B cell (primary cell): ENCODE data around the gene RPL37. TPM values are rescaled to one million over a fixed set of nuclear protein-coding genes. Genes with fewer than 3 reads are reported as not detected.
"Not testable (repeated sequence)": the region's sequence is repeated elsewhere in the genome, so short reads cannot be mapped to it uniquely, and the experiment has no call there.

Experiments
- ATAC-seq: fragments of 200-7000 bp; cut with Tn5 transposase; one replicate; pipeline ENCODE4 v1.10.0; 2021; ENCODE audit warnings: low read depth, mild to moderate bottlenecking, moderate number of reproducible peaks, moderate library complexity
- CTCF ChIA-PET: fragments of 350-600 bp; sonication (Branson Sonifier 250); formaldehyde crosslinking; loops from one replicate; lab custom pipeline; 2021; ENCODE audit warnings: antibody characterized with exemption, inconsistent platforms; lab: Charles Lee
- POLR2A ChIA-PET: fragments of 350-600 bp; sonication (Branson Sonifier 250); formaldehyde crosslinking; loops from one replicate; lab custom pipeline; 2021; ENCODE audit warnings: antibody characterized with exemption; lab: Charles Lee
- DNase-seq: peaks from one replicate; pipeline ENCODE4 v3.0.0; 2013
- H2AFZ ChIP-seq: 2 replicates; pipeline ENCODE4 v1.6.1; 2012; ENCODE audit warnings: mild to moderate bottlenecking, low read depth, low read length; ENCODE audit not compliant: insufficient read depth, poor library complexity, severe bottlenecking
- H3K27ac ChIP-seq, 2 donors: 1 replicate in 1 of 2; 2 replicates in 1 of 2; pipeline ENCODE4 v1.5.1; 2012 to 2013; ENCODE audit warnings: low read length in 2 of 2, mild to moderate bottlenecking in 2 of 2, moderate library complexity in 1 of 2
- H3K27me3 ChIP-seq, 4 experiments: fragments of 200-600 bp in 1 of 4; sonication (generic) in 1 of 4; replicated peaks in 1 of 4; 1 replicate in 2 of 4; 2 replicates in 2 of 4; pipeline versions ENCODE4 v1.6.1 to v1.7.0; 2013 to 2016; ENCODE audit warnings: low read length in 3 of 4, mild to moderate bottlenecking in 2 of 4, mixed read lengths in 1 of 4, moderate library complexity in 1 of 4; ENCODE audit not compliant: insufficient read depth in 4 of 4, control insufficient read depth in 3 of 4; ENCODE audit errors: control extremely low read depth in 1 of 4
- H3K36me3 ChIP-seq, 2 experiments: replicated peaks in 1 of 2; 1 replicate in 1 of 2; 2 replicates in 1 of 2; pipeline versions ENCODE4 v1.6.1 to v1.7.1; 2013; ENCODE audit warnings: low read length in 1 of 2; ENCODE audit not compliant: insufficient read depth in 2 of 2, control insufficient read depth in 1 of 2; ENCODE audit errors: control extremely low read depth in 1 of 2, extremely low read depth in 1 of 2
- H3K4me1 ChIP-seq, 2 donors: fragments of 200-600 bp in 1 of 2; sonication (generic) in 1 of 2; 1 replicate in 1 of 2; 2 replicates in 1 of 2; pipeline versions ENCODE4 v1.5.1 to v1.6.1; 2013 to 2017; ENCODE audit warnings: low read length in 2 of 2; ENCODE audit not compliant: control insufficient read depth in 2 of 2, insufficient read depth in 2 of 2
- H3K4me2 ChIP-seq: replicated peaks from 2 replicates; pipeline ENCODE3; 2012; ENCODE audit warnings: mild to moderate bottlenecking, low read depth, low read length; ENCODE audit not compliant: poor library complexity, severe bottlenecking
- H3K4me3 ChIP-seq, 5 experiments: fragments of 200-600 bp in 1 of 5; sonication (generic) in 1 of 5; 1 replicate in 3 of 5; 2 replicates in 2 of 5; pipeline versions ENCODE4 v1.5.1 to v1.7.0; 2011 to 2016; ENCODE audit warnings: low read length in 4 of 5, mild to moderate bottlenecking in 4 of 5, low read depth in 2 of 5, control low read depth in 1 of 5, moderate library complexity in 1 of 5; ENCODE audit not compliant: insufficient read depth in 1 of 5; ENCODE audit errors: control extremely low read depth in 1 of 5, extremely low read depth in 1 of 5
- H3K79me2 ChIP-seq: fragments of 200-600 bp; sonication (generic); one replicate; pipeline ENCODE4 v1.6.0; 2016; ENCODE audit warnings: low read length; ENCODE audit not compliant: control insufficient read depth, insufficient read depth
- H3K9ac ChIP-seq: fragments of 200-600 bp; sonication (generic); 2 replicates; pipeline ENCODE4 v1.6.1; 2017; ENCODE audit warnings: mild to moderate bottlenecking, low read length, moderate library complexity
- H3K9me3 ChIP-seq, 3 donors: one replicate each; pipeline versions ENCODE4 v1.6.1 to v1.7.1; 2013; ENCODE audit warnings: low read length in 2 of 3; ENCODE audit not compliant: control insufficient read depth in 2 of 3, insufficient read depth in 1 of 3; ENCODE audit errors: control extremely low read depth in 1 of 3
- H4K20me1 ChIP-seq: 2 replicates; pipeline ENCODE4 v1.6.0; 2012; ENCODE audit warnings: mild to moderate bottlenecking, low read length; ENCODE audit not compliant: insufficient read depth, control insufficient read depth, poor library complexity, severe bottlenecking
- H3K27ac Mint-ChIP-seq: one replicate; pipeline ENCODE4 v1.8.0; 2021; ENCODE audit warnings: mixed read lengths
- H3K27me3 Mint-ChIP-seq: one replicate; pipeline ENCODE4 v1.8.0; 2021; ENCODE audit warnings: mixed read lengths
- H3K4me1 Mint-ChIP-seq: one replicate; pipeline ENCODE4 v1.8.0; 2021; ENCODE audit warnings: mixed read lengths
- H3K4me3 Mint-ChIP-seq: one replicate; pipeline ENCODE4 v1.8.0; 2021; ENCODE audit warnings: mixed read lengths
- H3K9me3 Mint-ChIP-seq: one replicate; pipeline ENCODE4 v1.8.0; 2022; ENCODE audit warnings: mixed read lengths; ENCODE audit not compliant: insufficient read depth
- WGBS: methylation state at CpG from one replicate; pipeline ENCODE4 v1.1.5; 2013; ENCODE audit warnings: missing lambda C conversion rate; ENCODE audit not compliant: insufficient coverage; 5-methylcytosine and 5-hydroxymethylcytosine counted together
- intact Hi-C: fragments of 100-400 bp; cut with micrococcal nuclease; formaldehyde crosslinking; loops from one replicate; pipeline ENCODE4 v1.10.0; 2022
- polyA plus RNA-seq: library from polyadenylated mRNA; depleted of rRNA; stranded (reverse); fragments of >200 nt; gene quantifications from 2 replicates; pipeline ENCODE4 v1.2.3, GENCODE V29; 2012
- total RNA-seq, 2 donors: library from RNA; stranded (reverse); fragments of 120-200 nt in 1 of 2; gene quantifications; 1 replicate in 1 of 2; 2 replicates in 1 of 2; pipeline versions ENCODE4 v1.2.3 to v1.2.4, GENCODE V29; 2013 to 2022

The RPL37 gene
- total and polyA plus RNA-seq, 2 donors (not counting 1 experiment from before 2014, with no cell fraction given) = 173 to 2,240 TPM

DNA sequence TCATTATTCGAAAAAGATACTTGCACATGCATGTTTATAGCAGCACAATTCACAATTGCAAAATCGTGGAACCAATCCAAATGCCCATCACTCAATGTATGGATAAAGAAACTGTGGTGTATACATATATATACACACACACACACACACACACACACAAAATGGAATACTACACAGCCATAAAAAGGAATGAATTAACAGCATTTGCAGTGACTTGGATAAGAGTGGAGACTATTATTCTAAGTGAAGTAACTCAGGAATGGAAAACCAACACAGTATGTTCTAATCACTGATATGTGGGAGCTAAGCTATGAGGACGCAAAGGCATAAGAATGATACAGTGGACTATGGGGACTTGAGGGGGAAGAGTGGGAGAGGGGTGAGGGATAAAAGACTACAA lies 40.1 kb downstream of the RPL37 start:
- H4K20me1 ChIP-seq = peaks cover 53% of the 10 kb centered on the region
- H3K9me3 Mint-ChIP-seq, H3K4me3 ChIP-seq, H3K9ac ChIP-seq, H3K27ac ChIP-seq, H3K27ac Mint-ChIP-seq, H3K27me3 ChIP-seq, intact Hi-C loops, CTCF ChIA-PET, H3K36me3 ChIP-seq, DNase-seq, H3K9me3 ChIP-seq, POLR2A ChIA-PET, H3K4me2 ChIP-seq, H3K27me3 Mint-ChIP-seq, ATAC-seq, H2AFZ ChIP-seq: not testable (repeated sequence)
- Mint-ChIP-seq H3K4me3 (peak overlapping the region; percentile 12), H3K4me1 (peaks cover 58% of the 10 kb centered on the region)
- WGBS = no CpG with 5 or more reads among the region's 3 CpGs
- peaks cover 15 to 23% of the 10 kb centered on the region in 2 donors for H3K4me1 ChIP-seq
- H3K79me2 ChIP-seq = peaks cover 81% of the 10 kb centered on the region

DNA sequence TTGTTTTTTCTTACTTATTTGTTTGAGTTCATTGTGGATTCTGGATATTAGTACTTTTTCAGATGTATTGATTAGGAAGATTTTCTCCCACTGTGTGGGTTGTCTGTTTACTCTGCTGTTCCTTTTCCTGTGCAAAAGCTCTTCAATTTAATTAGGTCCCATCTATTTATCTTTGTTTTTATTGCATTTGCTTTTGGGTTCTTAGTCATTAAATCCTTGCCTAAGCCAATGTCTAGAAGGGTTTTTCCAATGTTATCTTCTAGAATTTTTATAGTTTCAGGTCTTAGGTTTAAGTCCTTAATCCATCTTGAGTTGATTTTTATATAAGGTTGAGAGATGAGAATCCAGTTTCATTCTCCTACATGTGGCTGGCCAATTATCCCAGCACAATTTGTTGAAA lies 40.7 kb downstream of the RPL37 start:
- H3K36me3 ChIP-seq, H3K4me2 ChIP-seq, H3K4me3 ChIP-seq, H3K9ac ChIP-seq, CTCF ChIA-PET, H3K9me3 Mint-ChIP-seq, intact Hi-C loops, H2AFZ ChIP-seq, H3K27ac Mint-ChIP-seq, DNase-seq, H3K4me3 Mint-ChIP-seq, POLR2A ChIA-PET, H3K27me3 ChIP-seq, H3K27me3 Mint-ChIP-seq, ATAC-seq, H3K9me3 ChIP-seq, H3K27ac ChIP-seq: not testable (repeated sequence)
- Histone ChIP-seq H4K20me1 (peaks cover 54% of the 10 kb centered on the region), H3K79me2 (peaks cover 83% of the 10 kb centered on the region), H3K4me1 (peaks cover 15 to 22% of the 10 kb centered on the region in 2 donors)
- peaks cover 62% of the 10 kb centered on the region for H3K4me1 Mint-ChIP-seq

DNA sequence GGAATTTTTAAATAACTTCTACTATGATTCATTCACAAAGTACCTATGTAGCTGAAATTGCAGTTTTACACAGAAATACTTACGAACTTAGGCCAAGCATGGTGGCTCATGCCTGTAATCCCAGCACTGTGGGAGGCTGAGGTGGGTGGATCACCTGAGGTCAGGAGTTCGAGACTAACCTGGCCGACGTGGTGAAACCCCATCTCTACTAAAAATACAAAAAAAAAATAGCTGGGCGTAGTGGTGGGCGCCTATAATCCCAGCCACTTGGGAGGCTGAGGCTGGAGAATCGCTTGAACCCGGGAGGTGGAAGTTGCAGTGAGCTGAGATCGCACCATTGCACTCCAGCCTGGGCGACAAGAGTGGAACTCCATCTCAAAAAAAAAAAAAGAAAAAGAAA lies 42.3 kb downstream of the RPL37 start:
- peaks cover 67% of the 10 kb centered on the region for H4K20me1 ChIP-seq
- H3K4me2 ChIP-seq, H3K27ac ChIP-seq, DNase-seq, H3K9ac ChIP-seq, H3K4me3 Mint-ChIP-seq, POLR2A ChIA-PET, H3K27me3 ChIP-seq, H3K4me3 ChIP-seq, CTCF ChIA-PET, H3K27ac Mint-ChIP-seq, intact Hi-C loops, ATAC-seq, H3K36me3 ChIP-seq, H3K9me3 ChIP-seq, H3K27me3 Mint-ChIP-seq, H2AFZ ChIP-seq, H3K9me3 Mint-ChIP-seq: not testable (repeated sequence)
- peaks cover 63% of the 10 kb centered on the region for H3K4me1 Mint-ChIP-seq
- no CpG with 5 or more reads among the region's 10 CpGs for WGBS
- H3K4me1 ChIP-seq = peaks cover 8 to 15% of the 10 kb centered on the region in 2 donors
- H3K79me2 ChIP-seq = peaks cover 89% of the 10 kb centered on the region
